Stimulated activated CD8-positive, alpha-beta memory T cell treated with anti-CD3 and anti-CD28 coated beads, Interleukin-4, amount 100 ng/mL, for 1 hour (primary cell): Measurements from ENCODE around the gene CEP97.
"Not testable (repeated sequence)": the region's sequence is repeated elsewhere in the genome, so short reads cannot be mapped to it uniquely, and the experiment has no call there.

Source experiments
- DNase-seq, 2 donors: peaks; one replicate each; pipeline ENCODE4 v3.0.0-alpha.2; 2020; ENCODE audit warnings: low read depth in 2 of 2, low spot score in 1 of 2

The CEP97 gene

GRCh38 chr3:101702726-101703125 is 21.7 kb upstream of the CEP97 start:
- no peak for DNase-seq

DNA sequence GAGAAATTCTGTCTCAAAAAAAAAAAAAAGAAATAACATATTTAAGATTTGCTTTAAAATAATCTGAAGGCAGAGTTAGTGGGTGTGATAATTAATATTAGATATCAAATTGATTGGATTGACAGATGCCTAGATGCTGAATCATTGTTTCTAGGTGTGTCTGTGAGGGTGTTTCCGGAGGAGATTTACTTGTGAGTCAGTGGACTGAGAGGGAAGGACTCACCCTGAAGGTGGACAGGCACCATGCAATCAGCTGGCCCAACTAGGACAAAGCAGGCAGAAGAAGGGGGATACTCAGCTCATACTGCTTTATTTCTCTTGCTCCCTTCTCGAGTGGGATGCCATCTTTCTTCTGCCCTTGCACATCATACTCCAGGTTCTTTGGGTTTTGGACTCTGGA is 21.2 kb upstream of the CEP97 start:
- DNase-seq = no peak

DNA sequence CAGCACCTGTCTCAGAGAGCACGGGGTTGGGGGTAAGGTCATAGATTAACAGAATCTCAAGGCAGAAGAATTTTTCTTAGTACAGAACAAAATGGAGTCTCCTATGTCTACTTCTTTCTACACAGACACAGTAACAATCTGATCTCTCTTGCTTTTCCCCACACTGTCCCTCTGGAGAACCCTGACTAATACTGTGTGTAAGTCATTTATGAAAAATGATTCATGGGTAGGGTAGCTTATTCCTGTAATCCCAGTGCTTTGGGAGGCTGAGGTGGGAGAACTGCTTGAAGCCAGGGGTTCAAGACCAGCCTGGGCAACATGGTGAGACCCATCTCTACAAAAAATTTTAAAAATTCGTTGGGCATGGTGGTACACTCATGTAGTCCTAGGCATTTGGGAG is 19.8 kb upstream of the CEP97 start:
- not testable (repeated sequence) for DNase-seq

GRCh38 chr3:101709126-101709525 is 15.3 kb upstream of the CEP97 start:
- no peak for DNase-seq

DNA sequence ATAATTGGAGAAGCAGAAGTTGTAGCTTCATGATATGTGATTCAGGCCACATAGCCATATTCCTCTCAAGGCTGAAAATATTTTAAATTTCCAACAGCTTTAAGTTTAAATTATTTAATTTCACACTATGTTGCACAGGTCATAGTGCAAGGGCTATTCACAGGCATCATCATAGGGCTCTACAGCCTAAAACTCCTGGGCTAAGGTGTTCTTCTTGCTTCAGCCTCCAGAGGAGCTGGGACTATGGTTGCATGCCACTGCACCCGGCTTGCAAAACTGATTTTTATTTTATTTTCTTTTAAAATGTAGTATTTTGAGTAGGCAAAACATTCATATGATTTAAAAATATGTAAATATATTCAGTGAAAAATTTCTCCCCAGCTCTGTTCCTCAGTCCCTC is 6.0 kb upstream of the CEP97 start:
- no peak for DNase-seq

GRCh38 chr3:101719604-101720185 is 4.7 kb upstream of the CEP97 start:
- DNase-seq = no peak

DNA sequence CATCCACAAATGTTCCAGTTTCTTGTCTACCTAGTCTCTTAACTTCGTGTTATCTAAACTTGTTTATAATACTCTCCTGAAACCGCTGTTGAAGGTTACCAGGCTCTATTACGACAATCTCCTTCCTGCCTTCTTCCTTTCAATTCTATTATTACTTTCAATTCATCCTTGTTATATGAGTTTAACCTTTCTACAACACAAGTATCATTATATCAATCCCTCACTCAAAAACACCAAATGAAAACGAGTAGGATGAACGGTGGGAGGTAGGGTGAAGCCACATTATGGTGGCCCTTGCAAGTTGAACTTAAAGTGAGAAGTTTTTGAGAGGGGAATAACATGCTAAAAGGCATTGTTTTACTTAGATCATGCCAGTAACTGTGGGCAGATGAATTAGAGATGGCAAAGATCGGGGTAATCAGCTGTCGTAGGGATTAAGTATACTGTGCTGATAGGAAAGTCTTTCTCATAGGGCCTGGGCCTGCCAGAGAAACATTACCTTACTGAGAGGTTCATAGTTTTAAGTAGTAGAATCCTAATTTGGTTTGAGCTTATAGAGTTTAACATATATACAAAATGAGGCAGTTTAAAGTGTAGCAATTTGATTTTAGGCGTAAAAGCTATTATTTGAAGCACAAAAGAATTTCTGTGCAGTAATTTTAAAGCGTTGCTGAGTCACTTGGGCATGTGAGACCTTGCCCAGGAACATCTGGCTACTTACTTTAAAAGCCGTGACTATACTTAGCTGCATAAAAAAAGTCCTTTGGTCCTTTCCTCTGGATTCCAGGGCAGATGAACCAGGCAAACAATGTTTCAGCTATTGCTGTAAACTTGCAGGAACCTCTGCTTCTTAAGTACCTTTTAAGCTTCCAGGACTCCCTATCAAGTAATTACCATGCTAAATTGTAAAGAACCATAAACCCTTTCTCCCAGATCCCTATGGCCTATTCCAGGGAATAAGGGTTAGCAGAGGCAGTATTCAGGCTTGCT is 3.3 kb upstream of the CEP97 start:
- DNase-seq = no peak

DNA sequence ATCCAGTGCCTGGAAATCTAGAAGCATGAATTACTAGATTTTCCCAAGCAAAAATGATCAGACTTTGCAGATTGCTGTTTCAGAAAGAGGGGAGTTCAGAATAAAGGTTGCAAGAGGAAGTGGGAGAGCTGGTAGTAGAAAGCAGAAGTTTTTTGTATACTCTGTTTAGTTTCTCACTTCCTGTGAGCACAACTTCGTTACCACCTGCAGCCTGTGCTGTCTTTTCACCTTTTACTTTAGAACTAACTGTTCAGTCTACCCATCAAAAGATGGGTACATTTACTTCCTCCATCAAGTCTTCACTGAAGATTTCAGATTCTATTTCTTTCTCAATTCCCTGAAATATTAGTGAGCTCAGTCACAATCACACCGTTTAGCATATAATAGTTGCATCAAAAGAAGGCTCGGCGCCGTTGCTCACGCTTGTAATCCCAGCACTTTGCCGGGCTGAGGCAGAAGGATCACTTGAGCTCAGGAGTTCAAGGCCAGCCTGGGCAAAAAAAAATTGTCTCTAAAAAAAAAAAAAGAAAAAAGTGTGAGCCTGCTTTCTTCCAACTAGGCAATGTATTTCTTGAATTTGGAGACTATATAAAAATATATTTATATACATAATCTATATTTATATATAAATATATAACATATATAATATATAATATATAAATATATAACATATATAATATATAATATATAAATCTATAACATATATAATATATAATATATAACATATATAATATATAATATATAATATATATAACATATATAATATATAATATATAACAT is 1.8 kb upstream of the CEP97 start:
- no peak for DNase-seq

DNA sequence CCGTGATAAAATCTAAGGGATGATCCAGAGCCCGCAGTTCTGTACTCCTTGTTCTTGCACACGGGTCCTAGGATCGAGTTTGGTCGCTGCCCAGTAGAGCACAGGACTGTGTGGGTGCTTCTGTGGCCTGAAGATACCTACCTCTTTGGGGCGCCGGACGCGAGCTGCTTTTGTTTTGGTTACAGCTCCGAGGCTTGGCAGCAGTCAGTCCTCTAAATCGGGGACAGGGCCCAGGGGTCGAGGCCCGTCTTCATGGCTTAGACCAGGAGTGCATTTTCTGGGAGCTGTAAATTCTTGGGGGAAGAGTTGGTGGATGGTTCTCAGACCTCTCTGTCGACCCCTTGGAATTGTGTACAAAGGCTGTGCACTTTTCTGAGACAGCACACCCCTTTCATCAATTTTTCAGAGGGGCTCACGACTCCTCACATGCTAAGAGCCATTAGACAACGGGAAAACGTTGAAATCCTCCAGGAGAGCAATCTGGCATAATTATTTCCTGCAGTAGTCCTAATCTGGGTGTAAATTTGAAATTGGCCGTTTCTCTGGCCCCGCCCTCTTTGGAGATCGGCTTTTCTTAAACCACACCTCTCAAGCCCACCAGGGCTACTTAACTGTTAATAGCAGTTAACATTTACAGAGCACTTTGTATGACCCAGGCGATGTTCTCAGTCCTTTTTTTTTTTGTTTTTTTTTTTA is 928 bp downstream of the CEP97 start:
- peak in 1 of 2 donors; percentile 4 for DNase-seq

GRCh38 chr3:101725890-101726275 is 1.5 kb downstream of the CEP97 start:
- DNase-seq = no peak

DNA sequence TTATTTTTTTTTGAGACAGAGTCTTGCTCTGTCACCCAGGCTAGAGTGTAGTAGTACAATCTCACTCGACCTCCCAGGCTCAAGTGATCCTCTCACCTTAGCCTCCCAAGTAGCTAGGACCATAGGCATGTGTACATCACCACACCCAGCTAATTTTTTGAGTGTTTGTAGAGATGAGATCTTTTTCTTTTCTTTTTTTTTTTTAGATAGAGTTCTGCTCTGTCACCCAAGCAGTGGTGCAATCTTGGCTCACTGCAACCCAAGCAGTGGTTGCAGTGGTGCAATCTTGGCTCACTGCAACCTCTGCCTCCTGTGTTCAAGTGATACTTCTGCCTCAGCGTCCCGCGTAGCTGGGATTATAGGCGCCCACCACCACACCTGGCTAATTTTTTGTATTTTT is 5.2 kb downstream of the CEP97 start:
- no peak for DNase-seq

DNA sequence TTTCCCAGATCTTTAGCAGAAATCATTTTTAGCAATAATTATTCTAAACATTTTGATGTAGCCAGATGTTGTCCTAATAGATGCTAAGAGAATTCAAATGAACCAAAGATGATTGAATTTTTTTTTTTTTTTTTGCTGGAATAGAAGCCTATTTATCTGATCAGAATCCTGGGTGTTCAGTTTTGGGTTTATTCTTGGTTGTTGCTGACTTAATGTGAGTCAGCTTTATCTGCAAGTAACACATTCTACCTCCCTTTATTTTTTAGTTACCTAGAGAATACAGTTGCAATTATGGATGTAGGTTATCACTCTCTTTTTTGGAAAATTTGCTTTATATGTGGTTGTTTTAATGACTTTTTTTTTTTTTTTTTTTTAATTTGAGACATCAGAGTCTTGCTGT is 6.4 kb downstream of the CEP97 start:
- no peak for DNase-seq

- no peak for DNase-seq
Measured at GRCh38 chr3:101732240-101732641, 7.8 kb downstream of the CEP97 start.

- DNase-seq = no peak
Measured at GRCh38 chr3:101735833-101736232, 11.4 kb downstream of the CEP97 start.

- DNase-seq = not testable (repeated sequence)
Measured at GRCh38 chr3:101741914-101742313, 17.5 kb downstream of the CEP97 start.

GRCh38 chr3:101744811-101745210 is 20.4 kb downstream of the CEP97 start:
- DNase-seq = no peak

- not testable (repeated sequence) for DNase-seq
Measured at GRCh38 chr3:101745934-101746333, 21.5 kb downstream of the CEP97 start.

- not testable (repeated sequence) for DNase-seq
Measured at GRCh38 chr3:101753386-101754113, 29.1 kb downstream of the CEP97 start.

DNA sequence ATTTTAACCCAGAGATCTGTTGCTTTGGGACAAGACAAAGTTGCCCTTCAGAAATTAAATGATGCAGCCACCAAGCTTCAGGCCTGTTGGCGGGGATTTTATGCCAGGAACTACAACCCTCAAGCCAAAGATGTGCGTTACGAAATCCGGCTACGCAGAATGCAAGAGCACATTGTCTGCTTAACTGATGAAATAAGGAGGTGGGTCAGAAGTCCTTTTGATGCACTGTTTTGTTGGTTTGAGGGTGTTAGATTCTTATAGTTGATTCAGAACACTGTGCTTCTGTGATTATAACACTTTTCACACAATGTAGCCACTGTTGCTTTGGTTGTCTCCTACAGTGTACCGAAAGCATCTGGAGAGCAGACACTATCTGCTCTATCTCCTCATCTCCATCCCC is 33.8 kb downstream of the CEP97 start:
- no peak for DNase-seq

DNA sequence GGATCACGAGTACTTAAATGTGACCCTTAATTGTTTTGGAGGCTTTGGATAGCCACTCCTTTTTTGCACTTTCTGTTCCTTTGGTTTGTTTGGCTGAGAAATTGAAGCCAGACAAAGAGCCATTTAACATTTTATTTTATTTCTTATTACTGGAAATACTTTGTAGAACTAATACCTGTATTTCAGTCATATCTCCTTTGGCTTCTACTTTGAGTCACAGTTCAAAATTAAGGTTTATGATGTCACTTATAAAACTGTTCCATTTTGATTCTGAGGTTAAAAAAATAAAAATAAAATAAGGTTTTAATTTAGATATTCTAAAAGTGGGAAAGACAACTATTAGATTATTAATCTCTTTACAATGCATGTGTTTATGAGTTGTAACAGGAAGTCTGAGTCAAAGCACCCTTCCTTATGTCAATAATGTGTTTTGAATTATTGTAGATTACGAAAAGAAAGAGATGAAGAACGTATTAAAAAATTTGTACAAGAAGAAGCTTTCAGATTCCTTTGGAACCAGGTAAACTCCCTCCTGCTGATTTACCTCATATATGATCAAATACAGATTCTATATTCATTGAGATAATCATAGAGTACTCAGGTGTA is 37.7 kb downstream of the CEP97 start:
- DNase-seq = no peak
